ENCODE data around the gene RSRC2.

Gene RSRC2

DNA sequence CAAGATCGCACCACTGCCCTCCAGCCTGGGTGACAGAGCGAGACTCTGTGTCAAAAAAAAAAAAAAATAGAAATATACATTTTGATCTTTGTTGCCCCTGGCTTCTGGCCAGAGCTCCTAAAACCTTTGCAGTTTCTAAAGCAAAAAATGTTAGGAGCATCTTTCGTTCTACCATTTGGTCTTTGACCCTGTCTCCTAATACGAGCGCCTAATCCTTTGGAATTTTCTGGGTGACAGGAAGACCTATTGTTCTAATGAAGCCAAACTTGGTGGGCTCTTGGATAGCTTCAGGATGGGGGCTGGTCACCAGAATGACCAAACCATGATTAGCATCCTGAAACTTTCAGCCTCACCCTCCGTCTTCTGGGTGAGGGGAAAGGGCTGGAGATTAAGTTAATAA, 72.0 kb downstream of the RSRC2 start:
- in situ Hi-C loops (cut with HindIII; ENCODE audit: low sequenced_read_pairs), result no loop called here

DNA sequence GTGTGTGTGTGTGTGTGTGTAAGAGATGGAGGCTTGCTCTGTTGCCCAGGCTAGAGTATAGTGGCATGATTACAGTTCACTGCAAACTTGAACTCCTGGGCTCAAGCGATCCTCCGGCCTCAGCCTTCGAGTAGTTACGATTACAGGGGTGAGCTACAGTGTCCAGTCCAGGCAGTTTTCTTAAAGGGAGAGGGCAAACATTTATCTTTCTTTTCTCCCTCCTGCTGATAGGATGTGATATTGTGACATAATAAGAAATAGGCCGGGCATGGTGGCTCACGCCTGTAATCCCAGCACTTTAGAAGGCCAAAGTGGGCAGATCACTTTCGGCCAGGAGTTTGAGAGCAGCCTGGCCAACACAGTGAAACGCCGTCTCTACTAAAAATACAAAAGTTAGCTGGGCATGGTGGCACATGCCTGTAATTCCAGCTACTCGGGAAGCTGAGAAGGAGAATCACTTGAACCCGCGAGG, 72.5 kb downstream of the RSRC2 start:
- in situ Hi-C loops (cut with HindIII; ENCODE audit: low sequenced_read_pairs), result no loop called here

All from endothelial cell of hepatic sinusoid (primary cell).